ENCODE measurements around the gene PROSER3. TPM values are rescaled to one million over a fixed set of nuclear protein-coding genes. Genes with fewer than 3 reads are reported as not detected.

The PROSER3 gene
- total RNA-seq, 4 donors from 2014 or later, result 8.2 to 34.3 (median 13.2) TPM

GRCh38 chr19:35715981-35716800 is 41.8 kb upstream of the PROSER3 start:
- 0 to 4% methylated on average over 34 to 36 of the region's 52 CpGs for WGBS, 2 donors
- TF ChIP-seq POLR2A (IDR thresholded peaks at IDR 0.05) (no peak), CTCF (IDR thresholded peaks at IDR 0.05) (no peak)
- intact Hi-C loops (cut with DNase I), result loop anchor here (2.0 to 5.0 kb wide), 2 partner anchors 21 to 169 kb away; partner anchors contain the start of gene TMEM147
- Histone ChIP-seq H3K27ac (peak overlapping the region; percentile 39 to 90 (median 72)), H3K4me3 (replicated peaks in 1 of 3) (peak overlapping the region; percentile 43 to 88 (median 49)), H3K4me1 (peaks cover 18 to 23% of the 10 kb centered on the region in 2 donors), H3K27me3 (no peaks in the 10 kb centered on the region), H3K9me3 (no peaks in the 10 kb centered on the region), H3K36me3 (peaks cover 2 to 4% of the 10 kb centered on the region in 2 donors)
- peak; percentile 60 to 67 for DNase-seq

- Histone ChIP-seq H3K9me3 (no peaks in the 10 kb centered on the region), H3K36me3 (peaks cover 9 to 10% of the 10 kb centered on the region in 2 donors), H3K4me3 (replicated peaks in 1 of 3) (peak overlapping the region; percentile 43 to 88 (median 49)), H3K27ac (peak overlapping the region; percentile 72 to 90 (median 78)), H3K27me3 (no peaks in the 10 kb centered on the region), H3K4me1 (peaks cover 18 to 23% of the 10 kb centered on the region in 2 donors)
- WGBS, 2 donors, result 0% methylated on average over 21 of the region's 77 CpGs
- DNase-seq, result peak; percentile 97
- TF ChIP-seq POLR2A (IDR thresholded peaks at IDR 0.05) (peak in 1 of 2 donors; percentile 26), CTCF (IDR thresholded peaks at IDR 0.05) (peak; percentile 50 to 97 (median 92))
- intact Hi-C loops (cut with DNase I), result loop anchor here (2.0 to 5.0 kb wide), 2 partner anchors 22 to 170 kb away; partner anchors contain the start of gene TMEM147
Observed at GRCh38 chr19:35716801-35717664, 40.9 kb upstream of the PROSER3 start.

GRCh38 chr19:35717665-35718344 is 40.2 kb upstream of the PROSER3 start, which contains the start of gene KMT2B:
Gene KMT2B, plus strand, starts transcription at chr19:35718003. Its CDS starts 16 bp downstream, at chr19:35718019.
- Histone ChIP-seq H3K27me3 (no peaks in the 10 kb centered on the region), H3K4me3 (replicated peaks in 1 of 3) (peak within 1 kb of the TSS; percentile 49 to 98 (median 88)), H3K36me3 (peaks cover 17% of the 10 kb centered on the region in 2 donors), H3K27ac (peak within 1 kb of the TSS; percentile 72 to 90 (median 78)), H3K4me1 (peaks cover 18 to 23% of the 10 kb centered on the region in 2 donors), H3K9me3 (no peaks in the 10 kb centered on the region)
- WGBS, 2 donors, result no CpG with 5 or more reads among the region's 109 CpGs
- intact Hi-C loops (cut with DNase I), result loop anchor here (2.0 to 5.0 kb wide), 2 partner anchors 23 to 171 kb away; partner anchors contain the start of gene TMEM147
- TF ChIP-seq POLR2A (IDR thresholded peaks at IDR 0.05), result no peak
- no peak for TF ChIP-seq CTCF (IDR thresholded peaks at IDR 0.05)
- DNase-seq, result no peak

GRCh38 chr19:35718345-35719041 is 39.5 kb upstream of the PROSER3 start:
- Histone ChIP-seq H3K4me3 (replicated peaks in 1 of 3) (peak overlapping the region; percentile 14 to 98 (median 88)), H3K36me3 (peaks cover 24% of the 10 kb centered on the region in 2 donors), H3K4me1 (peaks cover 18 to 23% of the 10 kb centered on the region in 2 donors), H3K9me3 (no peaks in the 10 kb centered on the region), H3K27ac (peak overlapping the region in 2 of 3 donors; percentile 59 to 75), H3K27me3 (no peaks in the 10 kb centered on the region)
- TF ChIP-seq POLR2A (IDR thresholded peaks at IDR 0.05) (no peak), CTCF (IDR thresholded peaks at IDR 0.05) (no peak)
- 5 to 6% methylated on average over 6 to 22 of the region's 42 CpGs for WGBS, 2 donors
- DNase-seq, result peak; percentile 52 to 56
- intact Hi-C loops (cut with DNase I), result loop anchor here (5.0 kb wide), 1 partner anchor 171 kb away; the partner anchor contains the start of gene TMEM147
